HG03571 (cell line): ENCODE data around the gene OSBPL9.
"Not testable (repeated sequence)": the region's sequence is repeated elsewhere in the genome, so short reads cannot be mapped to it uniquely, and the experiment has no call there.

Experiments used
- ATAC-seq: cut with Tn5 transposase; IDR thresholded peaks from one replicate; pipeline ENCODE4 v1.9.1; 2021; ENCODE audit not compliant: unreplicated experiment

Gene OSBPL9

GRCh38 chr1:51636191-51636590, 19.3 kb downstream of the OSBPL9 start:
- no peak for ATAC-seq

DNA sequence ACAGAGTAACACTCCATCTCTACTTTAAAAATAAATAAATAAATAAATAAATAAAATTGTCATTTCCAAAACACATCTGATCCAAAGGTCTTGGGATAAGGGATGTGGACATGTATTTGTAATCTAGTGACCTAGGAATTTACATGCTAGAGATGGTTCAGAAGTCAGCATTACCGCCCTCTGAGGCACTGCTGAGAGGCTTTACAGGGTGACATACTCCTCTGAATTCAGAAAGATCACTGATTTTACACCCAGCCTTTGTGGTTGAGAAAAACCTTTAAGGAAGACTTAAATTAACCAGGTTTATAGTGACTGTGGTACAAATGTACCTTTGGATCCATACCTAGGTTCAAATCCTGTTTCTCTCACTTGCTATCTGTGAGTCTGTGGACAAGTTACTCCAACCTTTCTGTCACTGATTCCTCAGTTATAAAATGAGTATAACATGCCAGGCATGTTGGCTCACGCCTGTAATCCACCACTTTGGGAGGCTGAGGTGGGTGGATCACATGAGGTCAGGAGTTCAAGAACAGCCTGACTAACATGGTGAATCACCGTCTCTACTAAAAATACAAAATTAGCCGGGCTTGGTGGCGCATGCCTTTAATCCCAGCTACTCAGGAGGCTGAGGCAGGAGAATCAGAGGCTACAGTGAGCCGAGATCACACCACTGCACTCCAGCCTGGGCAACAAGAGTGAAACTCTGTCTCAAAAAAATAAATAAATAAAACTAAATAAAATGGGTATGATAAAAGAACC, 20.1 kb downstream of the OSBPL9 start:
- ATAC-seq, result no peak

DNA sequence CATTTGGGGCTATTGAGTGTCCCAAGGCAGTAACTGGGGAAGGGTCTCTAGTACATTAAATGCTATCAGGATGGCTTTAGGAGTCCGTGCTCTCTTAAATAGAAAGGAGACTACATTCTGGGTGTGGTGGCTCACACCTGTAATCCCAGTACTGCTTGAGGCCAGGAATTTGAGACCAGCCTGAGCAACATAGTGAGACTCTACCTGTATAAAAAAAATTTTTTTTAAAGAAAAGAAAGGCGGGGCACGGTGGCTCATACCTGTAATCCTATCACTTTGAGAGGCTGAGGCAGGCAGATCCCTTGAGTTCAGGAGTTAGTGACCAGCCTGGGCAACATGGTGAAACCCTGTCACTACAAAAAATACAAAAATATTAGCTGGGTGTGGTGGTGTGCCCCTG, 21.5 kb downstream of the OSBPL9 start:
- ATAC-seq, result no peak

DNA sequence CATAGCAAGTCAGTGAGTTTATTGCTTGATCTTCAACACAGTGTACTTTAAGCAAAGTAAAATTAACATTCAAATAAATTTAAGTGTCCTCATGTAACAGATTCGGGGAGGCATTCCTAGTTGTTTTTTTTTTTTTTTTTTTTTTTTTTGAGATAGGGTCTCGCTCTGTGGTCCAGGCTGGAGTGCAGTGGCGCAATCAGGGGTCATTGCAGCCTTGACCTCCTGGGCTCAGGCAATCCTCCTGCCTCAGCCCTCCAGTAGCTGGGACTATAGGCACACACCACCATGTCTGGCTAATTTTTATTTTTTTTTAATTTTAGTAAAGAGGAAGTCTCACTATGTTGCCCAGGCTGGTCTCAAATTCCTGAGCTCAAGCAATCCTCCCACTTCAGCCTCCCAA, 22.8 kb downstream of the OSBPL9 start:
- ATAC-seq, result no peak

DNA sequence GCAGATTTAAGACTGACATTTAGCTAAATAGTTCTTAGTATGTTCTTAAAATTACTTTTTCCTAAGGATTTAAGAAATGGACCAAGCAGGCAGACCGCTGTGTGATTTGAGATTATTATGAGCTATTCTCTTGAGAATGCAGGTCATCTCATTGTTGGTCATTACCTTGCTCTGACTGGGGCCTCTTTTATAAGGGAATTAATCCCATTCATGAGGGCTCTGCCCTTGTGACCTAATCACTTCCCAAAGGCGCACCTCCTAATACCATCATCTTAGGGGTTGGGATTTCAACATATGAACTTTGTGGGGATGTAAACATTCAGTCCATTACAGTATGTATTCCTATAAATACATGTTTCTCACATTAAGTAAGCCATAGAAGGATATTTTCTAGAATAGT, 24.2 kb downstream of the OSBPL9 start:
- ATAC-seq, result no peak

- ATAC-seq, result no peak
Measured at GRCh38 chr1:51642739-51643142, 25.8 kb downstream of the OSBPL9 start.

DNA sequence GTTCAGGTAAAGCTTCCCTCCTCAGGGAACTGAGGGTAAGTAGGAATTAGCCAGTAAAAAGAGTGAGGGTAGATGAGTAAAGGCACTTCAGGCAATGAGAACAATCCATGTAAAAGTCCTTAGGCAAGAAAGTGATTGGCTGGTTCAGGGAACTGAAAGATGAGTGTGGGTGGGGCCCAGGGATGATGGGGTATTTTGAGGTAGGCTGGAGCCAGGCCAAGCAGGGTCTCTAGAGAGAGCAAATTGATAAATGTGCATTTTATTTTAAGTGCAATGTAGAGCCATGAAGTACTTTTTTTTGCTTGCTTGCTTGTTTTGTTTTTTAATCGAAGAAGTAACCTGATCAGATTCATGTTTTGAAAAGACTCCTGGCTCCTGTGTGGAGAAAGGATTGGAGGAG, 26.5 kb downstream of the OSBPL9 start:
- no peak for ATAC-seq

- ATAC-seq, result no peak
Measured at GRCh38 chr1:51644020-51644419, 27.1 kb downstream of the OSBPL9 start.

- ATAC-seq, result no peak
Measured at GRCh38 chr1:51644533-51645197, 27.8 kb downstream of the OSBPL9 start.

DNA sequence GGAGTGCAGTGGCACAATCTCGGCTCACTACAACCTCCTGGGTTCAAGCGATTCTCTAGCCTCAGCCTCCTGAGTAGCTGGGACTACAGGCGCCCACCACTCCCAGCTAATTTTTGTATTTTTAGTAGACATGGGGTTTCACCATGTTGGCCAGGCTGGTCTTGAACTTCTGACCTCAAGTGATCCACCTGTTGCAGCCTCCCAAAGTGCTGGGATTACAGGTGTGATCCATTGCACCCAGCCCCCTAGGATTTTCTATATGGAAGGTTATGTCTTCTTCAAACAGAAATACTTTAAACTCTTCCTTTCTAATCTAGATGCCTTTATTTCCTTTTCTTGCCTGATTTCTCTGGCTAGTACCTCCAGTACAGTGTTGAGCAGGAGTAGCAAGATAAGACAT, 29.7 kb downstream of the OSBPL9 start:
- ATAC-seq, result not testable (repeated sequence)

- no peak for ATAC-seq
Measured at GRCh38 chr1:51648180-51649109, 31.6 kb downstream of the OSBPL9 start.

- ATAC-seq, result no peak
Measured at GRCh38 chr1:51649593-51650091, 32.8 kb downstream of the OSBPL9 start.

DNA sequence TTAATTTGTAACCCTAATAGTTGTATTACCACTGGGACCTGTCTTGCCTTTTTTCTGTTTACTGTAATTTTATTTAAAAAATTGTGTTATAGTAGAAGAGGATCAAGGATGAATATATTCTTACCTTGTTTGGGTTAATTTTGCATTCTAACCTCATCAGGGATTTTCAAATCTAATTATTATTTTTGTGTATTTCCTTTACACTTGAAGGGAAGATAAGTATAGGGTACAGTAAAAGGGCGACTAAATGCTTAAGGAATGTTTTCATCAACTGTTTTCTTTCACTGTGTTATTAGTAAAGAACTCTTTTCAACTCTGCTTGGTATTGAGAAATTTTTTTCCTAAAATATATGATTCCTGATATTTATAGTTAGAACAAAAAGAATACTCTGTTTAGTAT, 33.3 kb downstream of the OSBPL9 start:
- ATAC-seq, result no peak

GRCh38 chr1:51651552-51651942, 34.7 kb downstream of the OSBPL9 start:
- ATAC-seq, result no peak

- ATAC-seq, result no peak
Measured at GRCh38 chr1:51652599-51652998, 35.7 kb downstream of the OSBPL9 start.

- no peak for ATAC-seq
Measured at GRCh38 chr1:51653127-51653526, 36.2 kb downstream of the OSBPL9 start.

- ATAC-seq, result no peak
Measured at GRCh38 chr1:51654000-51654399, 37.1 kb downstream of the OSBPL9 start.

DNA sequence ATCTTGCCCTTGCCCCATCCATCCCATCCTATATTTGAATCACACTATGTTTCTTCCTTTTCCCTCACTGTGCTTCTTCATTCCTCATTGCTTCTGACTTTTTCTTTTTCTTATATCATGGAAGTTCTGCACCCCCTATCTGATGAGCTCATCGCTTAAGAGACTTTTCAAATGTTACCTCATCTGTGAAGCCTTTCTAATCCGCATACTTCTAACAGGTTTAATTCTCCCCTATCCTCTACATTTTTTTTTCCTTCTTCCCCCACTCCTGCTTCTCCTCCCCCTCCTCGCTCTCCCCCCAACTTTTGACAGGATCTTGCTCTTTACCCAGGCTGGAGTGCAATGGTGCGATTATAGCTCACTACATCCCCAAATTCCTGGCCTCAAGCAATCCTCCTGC, 39.5 kb downstream of the OSBPL9 start:
- no peak for ATAC-seq

DNA sequence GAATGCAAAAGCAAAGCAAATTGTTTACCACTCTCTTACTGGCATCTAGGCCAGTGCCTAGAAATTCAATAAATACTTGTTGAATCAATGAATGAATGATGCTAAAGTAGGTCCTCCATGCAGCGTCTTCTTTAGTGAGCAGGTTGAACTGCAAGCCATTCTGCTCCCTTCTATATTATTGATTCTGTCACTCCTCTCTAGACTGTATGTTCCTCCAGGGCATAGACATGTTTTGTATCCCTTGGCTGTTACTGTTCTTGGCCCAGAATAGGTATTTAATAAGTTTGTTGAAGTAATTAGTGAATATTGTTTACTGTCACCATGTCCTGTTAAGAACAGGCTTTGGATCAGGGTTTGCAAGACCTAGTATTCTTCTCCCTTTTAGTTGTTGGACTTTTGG, 43.7 kb downstream of the OSBPL9 start:
- ATAC-seq, result no peak

DNA sequence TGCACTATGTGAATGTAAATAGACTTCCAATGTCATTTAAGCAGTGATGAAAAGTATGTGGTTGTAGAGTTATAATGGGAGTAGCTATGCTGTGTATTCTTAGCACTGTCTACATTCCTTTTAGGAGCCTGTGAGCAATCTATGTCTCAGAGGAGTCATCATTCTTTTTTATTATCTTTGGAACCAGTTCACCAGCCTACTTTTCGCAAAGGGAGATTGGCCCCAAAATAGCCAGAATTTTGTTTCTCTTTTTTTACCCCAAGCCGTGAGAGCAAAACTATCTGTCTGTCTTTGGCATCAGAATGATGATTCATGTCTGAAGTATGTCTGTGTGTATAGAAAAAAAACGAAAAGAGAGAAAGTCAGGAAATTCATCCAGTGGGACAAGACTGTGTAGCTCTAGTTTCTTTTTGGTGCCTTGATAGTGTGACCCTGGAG, 44.2 kb downstream of the OSBPL9 start:
- ATAC-seq, result no peak

- no peak for ATAC-seq
Measured at GRCh38 chr1:51663105-51663504, 46.2 kb downstream of the OSBPL9 start.
